Right ventricle myocardium inferior (tissue), 1 donor: ENCODE results near the gene COL6A2. TPM values are rescaled to one million over a fixed set of nuclear protein-coding genes. Genes with fewer than 3 reads are reported as not detected.
"Not testable (repeated sequence)": the region's sequence is repeated elsewhere in the genome, so short reads cannot be mapped to it uniquely, and the experiment has no call there.

ENCODE experiments used
- ATAC-seq: fragments of 200-7000 bp; cut with Tn5 transposase; one replicate; pipeline ENCODE4 v1.9.1; 2020; ENCODE audit warnings: mild to moderate bottlenecking, moderate library complexity
- DNase-seq: peaks from one replicate; pipeline ENCODE4 v3.0.0; 2021; ENCODE audit errors: missing footprints
- intact Hi-C: fragments of 100-400 bp; cut with DNase I; formaldehyde crosslinking; loops from one replicate; pipeline ENCODE4 v1.11.0; 2022
- total RNA-seq: library from RNA; stranded (reverse); fragmentation: NEBNext Ultra II Directional; extraction: Animal tissue kit (Norgen Biotek cat#: 25700); gene quantifications from one replicate; pipeline ENCODE4 v1.2.1, GENCODE V29; 2021
- donor health status: DM: no; HTN: yes; CAD: no; lungs with severe emphysema.

COL6A2 gene
- total RNA-seq, 1 donor from 2014 or later: 254 TPM

GRCh38 chr21:46069719-46070279 is 28.1 kb upstream of the COL6A2 start:
- intact Hi-C loops: no loop called here
- DNase-seq (no peak), ATAC-seq (no peak)

DNA sequence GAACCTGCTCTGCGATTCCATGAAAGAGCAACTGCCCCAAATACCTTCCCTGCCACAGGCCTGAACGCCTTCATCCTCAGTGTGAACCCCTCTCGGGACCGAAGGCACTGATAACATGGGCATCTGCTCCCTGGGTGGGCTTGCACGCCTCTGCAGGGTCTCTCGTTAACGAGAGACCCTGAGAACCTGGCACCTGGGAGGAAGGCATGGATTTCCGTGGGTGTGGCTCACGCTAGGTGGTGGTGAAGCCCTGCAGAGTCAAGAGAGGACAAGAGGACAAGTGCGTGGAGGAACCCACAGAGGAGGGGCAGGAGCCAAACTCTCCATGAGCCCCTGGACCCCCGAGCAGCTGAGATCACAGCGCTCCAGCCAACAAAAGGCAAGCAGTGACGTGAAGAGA is 26.8 kb upstream of the COL6A2 start:
- DNase-seq: no peak
- no peak for ATAC-seq
- intact Hi-C loops: no loop called here

DNA sequence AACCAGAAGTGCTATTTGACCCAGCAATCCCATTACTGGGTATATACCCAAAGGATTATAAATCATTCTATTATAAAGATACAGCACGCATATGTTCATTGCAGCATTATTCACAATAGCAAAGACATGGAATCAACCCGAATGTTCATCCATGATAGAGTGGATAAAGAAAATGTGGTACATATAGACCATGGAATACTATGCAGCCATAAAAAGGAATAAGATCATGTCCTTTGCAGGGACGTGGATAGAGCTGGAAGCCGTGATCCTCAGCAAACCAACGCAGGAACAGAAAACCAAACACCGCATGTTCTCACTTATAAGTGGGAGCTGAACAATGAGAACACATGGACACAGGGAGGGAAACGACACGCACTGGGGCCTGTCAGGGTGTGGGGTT is 21.2 kb upstream of the COL6A2 start:
- DNase-seq, intact Hi-C loops, ATAC-seq: not testable (repeated sequence)

- intact Hi-C loops: no loop called here
- ATAC-seq (no peak), DNase-seq (no peak)
Measured at GRCh38 chr21:46077674-46078101, 20.2 kb upstream of the COL6A2 start.

GRCh38 chr21:46078322-46078977 is 19.5 kb upstream of the COL6A2 start:
- DNase-seq (no peak), ATAC-seq (peak; percentile 64)
- intact Hi-C loops: no loop called here

DNA sequence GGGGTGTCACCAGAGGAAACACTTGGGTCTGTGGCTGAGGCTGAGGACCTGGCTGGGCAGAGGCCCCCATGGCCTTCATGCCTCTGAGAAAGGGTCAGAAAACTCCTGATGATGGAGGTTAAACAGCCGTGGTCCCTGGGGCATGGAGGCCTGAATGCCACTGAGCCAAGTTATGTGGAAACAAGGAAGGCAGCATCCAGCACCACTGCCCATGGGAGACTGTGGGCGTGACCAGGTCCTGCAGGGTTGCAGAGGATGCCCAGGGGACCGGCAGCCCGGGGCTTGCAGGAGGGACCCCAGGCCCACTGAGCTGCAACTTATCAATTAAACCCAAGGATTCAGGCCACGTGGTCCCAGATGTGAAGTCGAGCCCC is 18.9 kb upstream of the COL6A2 start:
- ATAC-seq (peak; percentile 61), DNase-seq (no peak)
- intact Hi-C loops: no loop called here

- DNase-seq: no peak
- intact Hi-C loops: no loop called here
- peak; percentile 55 for ATAC-seq
Measured at GRCh38 chr21:46079352-46080170, 18.4 kb upstream of the COL6A2 start.

GRCh38 chr21:46080171-46081021 is 17.5 kb upstream of the COL6A2 start:
- ATAC-seq (peak; percentile 51), DNase-seq (peak; percentile 73)
- intact Hi-C loops: no loop called here

DNA sequence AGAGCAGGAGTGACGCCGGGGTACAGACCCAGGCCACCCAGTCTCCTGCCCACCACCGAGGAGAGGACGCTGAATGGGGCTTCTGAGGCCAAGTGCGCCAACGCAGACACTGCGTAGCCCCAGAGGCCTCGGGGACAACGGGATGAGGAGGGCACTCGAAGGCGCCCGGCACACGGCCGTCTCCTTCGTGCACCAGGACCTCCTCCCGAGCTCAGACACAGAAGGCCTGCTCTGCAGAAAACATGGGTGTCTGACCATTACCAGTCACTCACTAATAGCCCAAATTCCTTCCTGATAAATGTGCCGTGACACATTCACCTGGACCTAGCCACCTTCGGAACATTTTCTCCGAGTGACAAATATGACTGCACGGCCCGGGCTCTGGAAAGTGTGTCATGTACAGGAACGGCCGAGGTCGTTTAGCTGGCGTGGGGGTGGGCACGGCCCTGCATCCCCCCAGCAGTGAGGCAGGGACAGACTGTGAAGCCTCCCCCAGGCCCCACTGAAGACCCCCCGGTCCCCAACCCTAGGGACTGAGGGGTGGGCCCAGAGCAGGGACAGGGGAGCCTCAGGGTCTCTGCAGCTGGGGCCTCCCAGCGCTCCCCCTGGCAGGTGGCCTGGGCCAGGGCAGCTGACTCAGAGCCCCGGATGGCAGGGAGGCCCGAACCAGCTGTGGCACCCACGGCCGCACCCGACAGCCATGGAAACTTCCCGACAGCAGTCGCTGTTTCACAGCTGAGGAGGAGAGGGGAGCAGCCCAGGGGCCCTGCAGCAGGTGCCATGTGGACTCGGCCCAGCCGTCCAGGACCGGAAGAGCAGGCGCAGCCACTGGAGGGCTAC is 16.7 kb upstream of the COL6A2 start:
- intact Hi-C loops: no loop called here
- DNase-seq (no peak), ATAC-seq (no peak)

DNA sequence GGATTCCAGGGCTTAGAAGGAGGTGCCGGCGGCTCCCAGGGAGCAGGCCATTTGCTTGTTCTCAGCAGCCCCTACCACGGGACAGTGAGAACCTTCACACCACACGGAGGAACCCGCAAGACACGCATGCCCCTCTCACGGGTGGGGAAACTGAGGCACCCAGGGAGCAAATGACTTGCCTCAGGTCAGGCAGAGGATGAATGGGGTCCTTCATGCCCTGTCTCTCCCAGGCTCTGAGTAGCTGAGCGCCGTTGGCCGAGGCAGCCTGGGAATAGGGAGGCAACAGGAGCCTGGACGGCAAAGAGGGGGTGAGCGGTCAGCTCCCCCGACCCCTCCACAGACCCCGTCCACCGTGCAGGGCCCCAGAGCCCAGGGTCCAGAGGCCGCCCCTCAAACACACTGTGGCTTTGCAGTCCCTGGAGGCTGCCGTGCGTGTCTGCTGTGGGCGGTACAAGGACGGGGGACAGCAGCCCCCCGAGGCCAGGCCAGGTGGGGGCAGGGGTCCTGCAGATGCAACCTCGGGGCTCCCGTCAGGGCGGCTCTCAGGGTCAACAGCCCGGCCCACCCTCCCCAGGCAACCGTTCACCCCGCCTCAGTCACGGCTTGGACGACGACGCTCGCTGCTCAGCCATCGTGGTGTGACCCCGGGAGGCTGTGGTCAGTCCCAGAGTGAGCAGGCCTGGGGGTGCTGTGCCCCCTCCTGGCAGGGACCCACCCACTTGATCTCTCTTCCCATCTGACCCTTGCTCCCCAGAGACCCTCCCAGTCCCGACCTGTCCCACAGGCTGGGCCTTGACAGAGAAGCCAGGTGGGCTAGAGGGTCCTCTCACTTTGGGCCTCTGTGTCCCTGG is 15.8 kb upstream of the COL6A2 start:
- no peak for DNase-seq
- no peak for ATAC-seq
- intact Hi-C loops: no loop called here

DNA sequence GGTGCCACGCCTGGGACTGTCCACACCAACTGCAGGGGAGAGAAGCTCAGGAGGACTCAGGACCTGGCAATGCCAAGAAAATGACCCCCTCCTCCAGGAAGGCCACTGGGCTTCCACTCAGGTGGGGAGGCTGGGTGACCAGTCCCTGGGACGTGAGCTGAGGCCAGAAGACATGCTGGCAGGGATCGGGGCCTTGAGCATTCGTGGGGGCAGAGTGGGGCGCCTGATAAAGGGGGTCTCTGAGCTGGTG is 15.3 kb upstream of the COL6A2 start:
- no peak for DNase-seq
- intact Hi-C loops: no loop called here
- ATAC-seq: no peak

DNA sequence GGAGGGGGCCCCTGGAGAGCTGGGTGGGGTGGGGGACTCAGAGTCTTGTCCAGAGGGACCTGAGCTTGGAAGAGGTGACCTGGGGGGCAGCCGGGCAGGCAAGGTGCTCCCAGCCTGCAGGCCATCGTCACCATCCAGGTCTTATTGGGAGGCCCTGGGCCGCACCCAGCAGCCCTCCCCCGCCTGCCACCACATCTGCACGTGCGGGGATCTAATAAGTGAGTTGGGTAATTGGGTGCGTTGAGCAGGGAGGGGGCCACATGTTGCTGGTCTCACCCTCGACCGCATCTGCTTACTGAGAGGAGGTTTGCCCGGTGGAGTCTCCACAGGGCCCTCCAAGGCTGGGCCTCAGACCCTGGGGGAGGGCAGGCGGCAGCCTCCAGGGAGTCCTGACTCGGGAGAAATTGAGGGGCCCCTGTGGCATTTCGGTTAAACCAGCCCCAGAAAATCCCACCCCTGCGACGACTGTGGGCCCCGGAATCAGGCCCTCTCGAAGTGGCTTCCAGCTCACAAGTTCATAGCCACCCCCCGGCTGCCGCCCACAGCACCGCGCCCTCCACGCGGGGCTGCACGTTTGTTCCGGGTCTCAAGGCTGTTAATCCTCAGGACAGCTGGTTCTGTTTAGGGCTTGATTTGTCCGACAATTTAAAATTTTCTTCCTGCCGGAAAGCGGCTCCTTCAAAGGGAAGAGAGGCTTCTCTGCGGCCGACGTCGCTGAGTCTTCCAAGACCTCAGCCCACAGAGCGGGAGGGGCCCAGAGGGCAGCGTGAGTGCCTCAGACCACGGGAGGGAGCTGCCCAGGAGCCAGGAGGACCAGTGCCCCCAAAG is 14.7 kb upstream of the COL6A2 start:
- ATAC-seq (no peak), DNase-seq (no peak)
- intact Hi-C loops: no loop called here

- no peak for DNase-seq
- ATAC-seq: no peak
- intact Hi-C loops: no loop called here
Measured at GRCh38 chr21:46083791-46084561, 13.9 kb upstream of the COL6A2 start.

GRCh38 chr21:46084709-46085108 is 13.2 kb upstream of the COL6A2 start:
- intact Hi-C loops: no loop called here
- peak; percentile 51 for ATAC-seq
- DNase-seq: no peak

DNA sequence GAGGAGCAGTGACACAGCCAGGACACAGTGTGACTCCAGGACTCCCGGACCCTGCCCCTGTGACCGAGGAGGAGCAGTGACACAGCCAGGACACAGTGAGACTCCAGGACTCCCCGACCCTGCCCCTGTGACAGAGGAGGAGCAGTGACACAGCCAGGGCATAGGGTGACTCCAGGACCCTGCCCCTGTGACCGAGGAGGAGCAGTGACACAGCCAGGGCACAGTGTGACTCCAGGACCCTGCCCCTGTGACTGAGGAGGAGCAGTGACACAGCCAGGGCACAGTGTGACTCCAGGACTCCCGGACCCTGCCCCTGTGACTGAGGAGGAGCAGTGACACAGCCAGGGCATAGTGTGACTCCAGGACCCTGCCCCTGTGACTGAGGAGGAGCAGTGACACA is 12.7 kb upstream of the COL6A2 start:
- intact Hi-C loops, DNase-seq, ATAC-seq: not testable (repeated sequence)

- no peak for ATAC-seq
- intact Hi-C loops: no loop called here
- no peak for DNase-seq
Measured at GRCh38 chr21:46087641-46088040, 10.3 kb upstream of the COL6A2 start.
